NCI-H774 (cell line): ENCODE results near the gene PCSK5.
"Not testable (repeated sequence)": the region's sequence is repeated elsewhere in the genome, so short reads cannot be mapped to it uniquely, and the experiment has no call there.

ENCODE experiments used
- DNase-seq: peaks from one replicate; lab custom pipeline; 2025; lab: John Stamatoyannopoulos, UW

PCSK5 gene

GRCh38 chr9:76314321-76314720 is 423.8 kb downstream of the PCSK5 start:
- no peak for DNase-seq

- no peak for DNase-seq
Observed at GRCh38 chr9:76316069-76316468, 425.6 kb downstream of the PCSK5 start.

GRCh38 chr9:76319466-76319865 is 429.0 kb downstream of the PCSK5 start:
- DNase-seq: not testable (repeated sequence)

GRCh38 chr9:76321195-76321828 is 430.8 kb downstream of the PCSK5 start:
- DNase-seq: no peak

GRCh38 chr9:76322810-76323209 is 432.3 kb downstream of the PCSK5 start:
- no peak for DNase-seq

- no peak for DNase-seq
Observed at GRCh38 chr9:76323490-76323889, 433.0 kb downstream of the PCSK5 start.

- not testable (repeated sequence) for DNase-seq
Observed at GRCh38 chr9:76324030-76324429, 433.6 kb downstream of the PCSK5 start.

- DNase-seq: no peak
Observed at GRCh38 chr9:76330034-76330433, 439.6 kb downstream of the PCSK5 start.

GRCh38 chr9:76333388-76333787 is 442.9 kb downstream of the PCSK5 start:
- no peak for DNase-seq

GRCh38 chr9:76333964-76334363 is 443.5 kb downstream of the PCSK5 start:
- DNase-seq: no peak

GRCh38 chr9:76336027-76336426 is 445.6 kb downstream of the PCSK5 start:
- no peak for DNase-seq

- DNase-seq: no peak
Observed at GRCh38 chr9:76338418-76338817, 447.9 kb downstream of the PCSK5 start.

- no peak for DNase-seq
Observed at GRCh38 chr9:76341616-76342015, 451.1 kb downstream of the PCSK5 start.

GRCh38 chr9:76342201-76342600 is 451.7 kb downstream of the PCSK5 start:
- DNase-seq: no peak

- no peak for DNase-seq
Observed at GRCh38 chr9:76342858-76343257, 452.4 kb downstream of the PCSK5 start.

- DNase-seq: no peak
Observed at GRCh38 chr9:76349865-76350264, 459.4 kb downstream of the PCSK5 start.

- DNase-seq: no peak
Observed at GRCh38 chr9:76351006-76351405, 460.5 kb downstream of the PCSK5 start.

GRCh38 chr9:76352026-76352620 is 461.6 kb downstream of the PCSK5 start:
- DNase-seq: no peak

GRCh38 chr9:76353280-76353679 is 462.8 kb downstream of the PCSK5 start:
- no peak for DNase-seq

- DNase-seq: no peak
Observed at GRCh38 chr9:76354221-76354620, 463.7 kb downstream of the PCSK5 start.

GRCh38 chr9:76355886-76356285 is 465.4 kb downstream of the PCSK5 start:
- no peak for DNase-seq

- DNase-seq: no peak
Observed at GRCh38 chr9:76357555-76357954, 467.1 kb downstream of the PCSK5 start.

- no peak for DNase-seq
Observed at GRCh38 chr9:76358628-76359280, 468.3 kb downstream of the PCSK5 start.

- no peak for DNase-seq
Observed at GRCh38 chr9:76359365-76359764, 468.9 kb downstream of the PCSK5 start.
